Inferior parietal cortex (tissue), 1 donor: ENCODE measurements around the gene FOXP1.

Source experiments
- DNase-seq: peaks from one replicate; pipeline ENCODE4 v3.0.0-alpha.2; 2016; ENCODE audit errors: extremely low spot score

The FOXP1 gene

GRCh38 chr3:71265365-71265915 is 318.1 kb downstream of the FOXP1 start:
- no peak for DNase-seq

GRCh38 chr3:71264840-71265239 is 318.7 kb downstream of the FOXP1 start:
- no peak for DNase-seq

DNA sequence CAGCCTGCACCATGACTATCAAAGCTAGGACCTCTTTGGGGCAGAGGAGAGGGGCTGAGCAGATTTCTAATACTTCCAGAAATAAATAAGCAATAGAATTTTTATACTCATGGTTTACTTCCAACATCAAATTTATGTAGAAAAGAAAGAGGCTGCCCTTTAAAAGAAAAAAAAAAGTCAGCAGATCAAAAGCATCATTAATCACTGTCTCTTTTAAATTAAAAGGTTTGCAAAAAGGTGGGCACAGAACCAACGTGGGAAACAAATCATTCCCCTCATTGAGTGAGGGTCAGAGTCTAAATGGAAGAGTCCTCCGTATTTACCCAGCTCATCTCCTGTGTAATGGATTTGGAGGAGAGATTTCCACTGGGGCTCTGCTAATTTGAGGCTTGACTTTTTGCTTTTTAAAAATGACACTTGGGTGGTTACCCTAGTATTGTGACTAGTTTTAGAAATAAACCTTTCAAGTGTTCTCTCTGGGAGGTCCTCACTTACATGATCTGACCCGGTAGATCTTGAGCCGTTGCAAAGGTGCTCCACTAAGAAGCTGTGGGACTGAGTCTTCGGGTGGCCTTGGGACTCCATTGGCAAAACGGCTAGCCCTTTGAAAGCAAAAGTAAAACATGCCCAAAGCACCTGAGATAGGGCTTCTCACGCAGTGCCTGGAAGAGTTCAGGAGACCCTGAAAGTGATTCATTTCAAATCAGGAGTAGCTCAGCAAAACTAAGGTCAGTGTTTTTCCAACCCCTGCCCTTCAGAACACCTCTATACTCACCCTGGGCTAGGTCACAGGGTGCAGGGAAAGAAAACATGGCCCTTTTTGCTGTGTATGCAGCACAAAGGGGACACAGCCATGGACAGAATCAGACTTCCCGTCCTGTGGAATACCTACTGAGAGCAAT is 320.9 kb downstream of the FOXP1 start:
- DNase-seq: no peak

DNA sequence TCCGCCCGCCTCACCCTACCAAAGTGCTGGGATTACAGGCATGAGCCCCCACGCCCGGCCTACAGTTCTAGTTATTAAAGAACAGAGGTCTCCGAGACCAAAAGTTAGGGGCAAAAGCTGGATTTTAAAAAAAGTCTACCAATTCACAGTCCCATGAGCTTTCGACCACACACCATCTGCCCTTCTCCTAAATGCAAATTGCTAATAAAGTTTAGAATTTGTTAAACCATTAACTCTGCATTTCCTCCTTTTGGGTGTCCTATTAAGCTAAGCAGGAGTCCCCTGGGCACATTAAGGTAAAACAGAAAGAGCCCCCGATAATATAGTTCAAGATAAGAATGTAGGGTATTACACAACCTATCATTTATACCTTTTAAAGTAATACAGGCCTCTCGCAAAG is 322.7 kb downstream of the FOXP1 start:
- DNase-seq: no peak

GRCh38 chr3:71258526-71258925 is 325.0 kb downstream of the FOXP1 start:
- no peak for DNase-seq

- no peak for DNase-seq
Measured at GRCh38 chr3:71258116-71258515, 325.4 kb downstream of the FOXP1 start.

DNA sequence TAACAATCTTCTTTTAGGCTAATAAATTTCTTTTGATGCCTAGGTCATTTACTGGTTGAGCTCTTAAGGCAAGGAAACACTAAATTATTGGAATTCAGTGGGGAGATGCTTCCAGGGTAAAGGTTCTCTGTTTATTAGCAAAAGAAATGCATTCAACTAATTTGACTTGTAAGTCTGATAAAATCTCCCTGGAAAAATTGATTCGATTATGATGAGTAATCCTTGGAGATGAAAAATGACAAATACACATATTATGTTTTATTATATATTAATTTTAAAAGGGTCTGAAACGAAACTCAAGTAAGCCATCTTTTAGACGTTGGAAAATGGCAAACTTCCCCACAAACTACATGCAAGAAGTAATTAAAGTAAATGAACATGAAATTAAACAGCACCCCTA is 328.0 kb downstream of the FOXP1 start:
- no peak for DNase-seq

DNA sequence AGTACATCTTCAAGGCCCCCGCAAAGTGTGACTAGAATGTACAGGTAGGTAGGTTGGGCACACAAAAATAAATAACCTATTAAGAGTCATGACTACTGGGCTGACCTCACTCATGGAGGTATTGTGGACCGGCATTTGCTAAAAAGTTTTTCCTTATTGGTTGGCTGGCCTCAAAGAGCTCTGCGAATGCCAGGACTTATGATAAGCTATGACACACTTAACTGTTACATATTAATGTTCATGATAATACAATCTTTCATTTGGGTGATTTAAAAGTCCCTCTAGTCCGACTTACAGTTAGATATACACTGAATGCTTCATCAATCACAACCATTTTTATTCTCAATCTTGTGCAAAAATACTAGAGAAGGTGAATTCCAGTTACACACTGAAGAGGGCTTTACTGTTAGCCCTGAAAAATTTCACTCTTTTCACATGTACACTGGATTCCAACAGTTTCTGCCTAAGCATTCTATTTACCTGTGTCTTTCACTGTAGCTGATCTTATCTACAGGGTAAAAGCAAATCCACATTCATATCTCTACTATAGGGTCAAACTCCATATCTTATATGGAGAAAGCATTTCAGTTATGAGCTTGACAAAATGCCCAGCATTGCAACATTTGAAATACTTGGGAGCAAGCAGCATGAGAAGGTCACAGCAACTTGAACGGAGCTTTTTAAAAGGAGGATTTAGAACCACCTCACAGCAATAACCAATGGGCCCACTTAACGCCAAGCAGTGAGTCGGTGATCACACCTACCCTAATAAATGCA is 329.1 kb downstream of the FOXP1 start:
- DNase-seq: no peak

DNA sequence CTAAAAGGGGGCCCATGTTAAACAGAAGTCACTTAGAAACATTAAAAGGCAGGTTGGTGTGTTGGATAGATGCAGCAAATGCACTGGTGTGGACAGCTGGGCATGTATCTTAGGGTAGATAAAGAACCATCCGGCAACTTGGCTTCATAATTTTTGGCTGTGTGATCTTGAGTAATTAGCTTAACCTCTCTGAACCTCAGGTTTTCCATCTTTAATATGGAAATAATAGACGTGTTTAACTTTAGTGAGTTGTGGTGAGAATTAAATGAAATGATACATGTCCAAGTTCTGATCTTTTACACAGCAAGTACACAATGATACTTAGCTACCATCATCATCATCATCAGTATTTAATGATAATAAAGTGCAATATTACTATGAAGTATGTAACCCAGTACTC is 330.4 kb downstream of the FOXP1 start:
- DNase-seq: no peak

DNA sequence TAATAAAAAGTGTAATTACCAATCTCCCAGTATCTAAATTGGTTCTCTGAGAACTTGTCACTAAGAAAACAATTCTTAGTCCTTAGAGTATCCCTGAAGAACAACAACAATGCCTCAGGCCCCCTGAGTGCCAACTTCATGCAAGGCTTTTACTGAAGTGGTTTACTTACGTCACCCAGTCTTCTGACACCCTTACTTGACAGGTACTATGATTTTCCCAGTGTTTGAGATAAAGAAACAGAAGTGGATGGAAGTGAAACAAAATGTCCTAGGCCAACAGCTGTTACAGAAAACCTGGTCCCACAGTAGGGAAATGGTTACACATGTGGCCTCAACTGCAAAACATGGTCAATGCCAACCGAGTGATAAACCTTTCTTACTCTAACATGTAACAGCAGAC is 331.1 kb downstream of the FOXP1 start:
- no peak for DNase-seq

GRCh38 chr3:71251156-71251775 is 332.3 kb downstream of the FOXP1 start:
- DNase-seq: no peak

- no peak for DNase-seq
Measured at GRCh38 chr3:71250026-71250425, 333.5 kb downstream of the FOXP1 start.

GRCh38 chr3:71247958-71248335 is 335.6 kb downstream of the FOXP1 start:
- no peak for DNase-seq

- no peak for DNase-seq
Measured at GRCh38 chr3:71247221-71247957, 336.1 kb downstream of the FOXP1 start.

GRCh38 chr3:71245971-71246880 is 337.3 kb downstream of the FOXP1 start:
- DNase-seq: no peak

GRCh38 chr3:71244826-71245488 is 338.6 kb downstream of the FOXP1 start:
- no peak for DNase-seq

GRCh38 chr3:71244153-71244825 is 339.2 kb downstream of the FOXP1 start:
- DNase-seq: no peak

DNA sequence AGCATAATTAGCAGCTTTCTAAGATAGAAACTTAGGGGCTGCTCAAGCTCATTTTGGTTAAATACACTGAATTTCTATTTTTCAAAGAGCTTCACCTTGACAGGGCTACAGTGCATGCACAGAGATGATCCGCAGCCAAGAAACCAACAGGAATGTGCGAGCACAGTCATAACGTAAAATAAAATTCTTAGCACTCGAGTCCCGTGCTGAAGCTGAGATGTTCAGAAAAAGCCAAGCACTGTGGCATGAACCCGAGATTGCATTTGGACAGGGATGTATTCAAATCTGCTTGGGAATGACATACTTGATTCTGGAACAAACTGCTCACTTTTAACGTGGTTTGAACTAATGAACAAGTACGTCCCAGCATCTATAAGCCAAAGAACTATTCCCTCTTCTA is 340.3 kb downstream of the FOXP1 start:
- DNase-seq: no peak

DNA sequence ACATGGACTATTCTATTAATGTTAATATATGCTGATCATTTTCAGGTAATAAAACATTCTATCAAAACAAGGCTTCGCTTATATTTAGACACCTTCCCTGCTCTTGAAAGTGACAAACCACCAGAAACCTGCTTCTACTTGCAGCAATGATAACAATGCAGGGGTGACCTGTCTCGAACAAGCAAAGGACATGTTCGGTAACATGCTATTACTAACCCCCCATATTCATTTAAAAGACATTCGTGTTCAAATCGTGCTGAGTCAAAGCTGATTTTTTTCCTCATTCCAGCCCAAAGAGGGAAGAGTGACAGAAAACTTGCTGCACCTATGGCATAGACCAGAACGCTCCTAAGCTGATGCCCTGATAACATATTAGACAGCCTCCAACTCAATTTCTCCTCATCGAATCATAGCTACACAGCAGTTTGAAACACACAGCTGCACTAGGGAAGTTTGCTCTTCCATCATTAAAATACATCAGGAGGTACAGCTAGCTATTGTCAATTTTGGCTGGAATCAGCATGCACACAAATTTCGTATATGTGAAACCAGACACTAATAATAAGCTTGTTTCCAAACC is 341.5 kb downstream of the FOXP1 start:
- no peak for DNase-seq
